GM18951 (cell line): Measurements from ENCODE around the gene MYO9A.

Experiments used
- POLR2A ChIP-seq: IDR thresholded peaks from 4 replicates; pipeline ENCODE4 v1.6.1; 2011; ENCODE audit warnings: mild to moderate bottlenecking; ENCODE audit not compliant: insufficient read length, insufficient read depth; ENCODE audit errors: extremely low read depth
- in situ Hi-C: fragments of 300-500 bp; cut with MboI; formaldehyde crosslinking; loops from one replicate; pipeline ENCODE4 v1.12.0; 2022; ENCODE audit warnings: low sequenced_read_pairs, mixed read lengths, inconsistent platforms; ENCODE audit not compliant: unreplicated experiment

The MYO9A gene

DNA sequence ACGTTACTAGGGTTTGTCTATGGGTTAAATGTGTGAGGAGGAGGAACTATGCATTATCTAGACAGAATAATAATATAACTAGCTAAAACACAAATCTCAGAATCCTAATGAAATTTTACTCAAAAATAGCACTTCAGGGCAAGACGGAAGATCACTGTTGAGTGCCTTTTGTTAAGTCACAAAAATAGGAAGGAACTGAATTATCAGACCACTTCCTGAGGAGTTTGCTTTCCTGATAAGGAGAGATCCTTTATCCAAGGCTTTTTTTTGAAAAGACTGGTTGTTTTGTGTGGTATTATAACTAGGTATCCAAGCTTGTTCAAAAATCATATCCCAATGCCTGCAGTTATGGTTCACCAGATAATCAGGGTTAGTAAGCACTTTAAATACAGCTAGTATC is 273.0 kb downstream of the MYO9A start:
- in situ Hi-C loops: no loop called here
- no peak for TF ChIP-seq POLR2A

GRCh38 chr15:71841563-71841962 is 276.4 kb downstream of the MYO9A start:
- in situ Hi-C loops: no loop called here
- no peak for TF ChIP-seq POLR2A

GRCh38 chr15:71830981-71831380 is 287.0 kb downstream of the MYO9A start:
- no peak for TF ChIP-seq POLR2A
- in situ Hi-C loops: no loop called here

GRCh38 chr15:71826196-71826595 is 291.8 kb downstream of the MYO9A start:
- in situ Hi-C loops: no loop called here
- no peak for TF ChIP-seq POLR2A

GRCh38 chr15:71825021-71825730 is 292.8 kb downstream of the MYO9A start:
- no peak for TF ChIP-seq POLR2A
- in situ Hi-C loops: no loop called here

DNA sequence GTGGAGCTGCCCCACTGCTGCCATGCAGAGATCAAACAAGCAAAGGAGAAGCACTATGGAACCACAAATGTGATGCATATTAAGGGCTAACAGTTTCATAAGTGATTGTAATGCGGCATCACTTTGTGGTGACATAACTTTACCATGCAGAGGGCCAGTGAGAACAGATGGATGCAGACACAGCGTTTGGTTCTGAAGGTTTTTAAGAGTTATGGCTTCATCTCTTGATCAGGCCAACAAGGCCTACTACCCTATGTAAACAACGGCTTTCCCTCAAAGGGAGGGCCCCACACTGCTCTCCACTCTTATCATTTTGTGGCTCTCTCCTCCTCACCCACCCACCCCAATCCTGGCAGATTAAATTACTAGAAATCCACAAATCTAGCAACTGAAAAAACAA is 294.1 kb downstream of the MYO9A start:
- in situ Hi-C loops: no loop called here
- TF ChIP-seq POLR2A: no peak

DNA sequence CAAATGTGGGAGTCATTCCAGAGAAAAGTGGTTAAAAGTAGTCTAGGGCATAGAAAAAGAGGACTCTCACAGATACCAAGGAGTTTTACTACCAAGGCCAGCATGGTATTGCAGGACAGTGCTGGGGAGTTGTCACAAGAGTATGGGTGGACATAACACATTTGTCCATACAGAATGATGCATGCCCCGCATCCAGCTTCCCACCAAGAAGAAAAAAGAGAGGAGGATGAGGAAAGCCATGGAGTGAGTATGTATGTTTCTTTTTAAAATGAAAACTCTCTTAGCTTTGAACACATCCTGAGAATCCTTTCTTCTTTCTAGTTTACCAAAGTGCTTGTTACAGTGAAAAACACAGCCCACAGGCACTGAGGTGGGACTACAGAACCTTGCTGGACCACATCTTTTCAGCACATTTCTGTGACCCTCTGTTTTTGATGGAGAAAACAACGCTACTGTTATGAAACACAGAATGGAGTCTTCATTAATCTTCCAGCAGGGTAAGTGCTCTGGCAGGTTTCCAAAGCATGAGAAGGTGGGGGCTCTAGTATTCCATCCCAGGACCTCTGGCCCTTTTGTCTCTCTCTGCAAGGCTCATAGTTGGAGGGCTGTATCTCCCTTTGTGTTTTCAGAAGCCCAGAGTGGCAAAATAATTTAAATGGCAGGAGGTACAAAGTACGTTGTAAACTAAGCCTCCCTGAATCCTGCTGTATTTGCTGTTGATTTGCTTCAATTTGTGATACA is 294.9 kb downstream of the MYO9A start:
- no peak for TF ChIP-seq POLR2A
- in situ Hi-C loops: no loop called here

GRCh38 chr15:71821547-71822129 is 296.3 kb downstream of the MYO9A start:
- in situ Hi-C loops: no loop called here
- no peak for TF ChIP-seq POLR2A

GRCh38 chr15:71820127-71820526 is 297.8 kb downstream of the MYO9A start:
- in situ Hi-C loops: no loop called here
- no peak for TF ChIP-seq POLR2A

GRCh38 chr15:71817351-71817750 is 300.6 kb downstream of the MYO9A start:
- in situ Hi-C loops: no loop called here

DNA sequence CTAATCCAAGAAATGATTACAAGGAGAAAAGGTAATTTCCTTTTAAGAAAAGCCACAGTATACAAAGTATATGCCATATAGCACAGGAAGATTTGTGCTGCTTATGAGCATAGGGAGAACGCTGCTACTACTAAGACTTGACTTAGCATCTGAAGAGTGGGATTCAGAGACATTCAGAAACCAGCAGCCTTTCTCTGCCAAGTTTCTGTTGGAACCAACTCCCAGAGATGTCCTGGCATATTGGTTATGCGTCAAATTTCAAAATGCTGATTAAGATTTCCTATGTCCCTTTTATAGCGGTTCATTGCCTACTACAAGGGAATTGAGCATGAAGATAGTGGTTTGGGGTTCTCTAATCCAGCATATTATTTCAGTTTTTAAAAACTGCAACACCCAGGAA is 302.6 kb downstream of the MYO9A start:
- in situ Hi-C loops: no loop called here

More at GRCh38 chr15:71817351-71817750, 300.6 kb downstream of the MYO9A start:
- no peak for TF ChIP-seq POLR2A

GRCh38 chr15:71813723-71814470 is 304.1 kb downstream of the MYO9A start:
- TF ChIP-seq POLR2A: no peak
- in situ Hi-C loops: no loop called here

More for the DNA sequence above, 302.6 kb downstream of the MYO9A start:
- no peak for TF ChIP-seq POLR2A
